CD4-positive, alpha-beta T cell treated with Interferon gamma for 1 hour (primary cell): ENCODE measurements around the gene CLPTM1L.
A peak's percentile ranks its signal among the peaks of the same experiment; 100 is the strongest.

Experiments
- DNase-seq: peaks from one replicate; pipeline ENCODE4 v3.0.0-alpha.2; 2020

Gene CLPTM1L

GRCh38 chr5:1344975-1345838 lies at the start of gene CLPTM1L:
CLPTM1L (minus strand) TSS chr5:1345099; CDS start chr5:1344841, 258 bp downstream.
- DNase-seq, result peak; percentile 87

DNA sequence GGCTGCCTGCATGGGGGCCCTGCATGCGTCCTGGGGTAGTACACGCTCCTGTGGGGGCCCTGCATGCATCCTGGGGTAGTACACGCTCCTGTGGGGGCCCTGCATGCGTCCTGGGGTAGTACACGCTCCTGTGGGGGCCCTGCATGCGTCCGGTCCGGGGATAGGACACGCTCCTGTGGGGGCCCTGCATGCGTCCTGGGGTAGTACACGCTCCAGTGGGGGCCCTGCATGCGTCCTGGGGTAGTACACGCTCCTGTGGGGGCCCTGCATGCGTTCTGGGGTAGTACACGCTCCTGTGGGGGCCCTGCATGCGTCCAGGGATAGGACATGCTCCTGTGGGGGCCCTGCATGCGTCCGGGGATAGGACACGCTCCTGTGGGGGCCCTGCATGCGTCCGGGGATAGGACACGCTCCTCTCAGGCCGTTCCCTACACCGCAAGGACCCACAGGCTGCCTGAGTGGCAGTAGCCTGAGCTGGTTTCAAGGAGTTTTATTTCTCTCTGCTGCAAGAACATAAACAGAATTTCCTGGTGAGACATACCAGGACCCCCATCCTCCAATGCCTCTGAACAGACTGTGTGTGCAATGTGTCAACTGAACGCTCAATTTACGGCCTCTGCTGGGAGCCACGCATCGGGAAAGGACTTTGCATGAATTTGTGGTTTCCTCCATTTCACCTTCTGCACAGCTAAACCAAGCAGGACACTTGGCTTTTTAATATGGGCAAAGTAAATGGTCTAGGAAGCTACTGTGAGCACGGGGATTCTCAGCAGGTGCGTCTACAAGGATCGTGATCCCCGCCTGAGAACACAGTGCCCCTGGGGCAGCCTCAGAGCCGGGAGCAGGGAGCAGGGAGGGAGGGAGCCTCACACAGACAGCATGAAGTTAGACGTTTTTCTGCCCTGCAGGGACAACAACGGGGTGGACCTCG lies 48.9 kb upstream of the CLPTM1L start:
- DNase-seq, result no peak

DNA sequence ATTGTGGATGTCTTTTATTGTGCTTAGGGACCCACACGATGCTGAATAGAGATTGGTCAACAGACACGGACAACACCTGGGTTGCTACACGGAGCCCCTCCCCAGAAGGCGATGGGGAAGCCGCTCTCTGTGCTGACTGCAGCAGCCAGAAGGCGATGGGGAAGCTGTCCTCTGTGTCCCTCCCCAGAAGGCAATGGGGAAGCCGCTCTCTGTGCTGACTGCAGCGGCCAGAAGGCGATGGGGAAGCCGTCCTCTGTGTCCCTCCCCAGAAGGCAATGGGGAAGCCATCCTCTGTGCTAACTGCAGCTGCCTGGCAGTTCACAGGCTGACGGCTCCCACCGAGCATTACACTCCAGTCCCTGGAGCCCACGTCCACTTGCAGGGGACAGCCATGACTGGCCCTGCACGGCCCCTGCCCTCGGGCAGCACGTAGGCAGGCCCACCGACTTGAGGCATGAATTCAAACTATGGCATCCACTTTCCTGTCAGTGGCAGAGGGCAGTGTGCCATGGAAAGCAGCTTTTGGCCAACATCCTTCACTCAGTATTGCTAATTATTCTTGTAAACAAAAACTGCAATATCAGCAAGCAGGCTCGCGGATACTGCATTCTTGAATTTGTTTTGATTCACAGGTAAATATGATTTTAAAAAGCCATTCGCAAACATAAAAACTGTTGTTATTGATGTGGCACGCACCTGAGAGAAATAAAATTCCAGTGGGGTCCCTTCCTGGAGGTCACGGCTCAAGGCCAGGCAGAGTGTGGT lies 48.1 kb upstream of the CLPTM1L start:
- DNase-seq, result peak; percentile 29

- DNase-seq, result no peak
Observed at GRCh38 chr5:1392261-1392660, 47.4 kb upstream of the CLPTM1L start.

DNA sequence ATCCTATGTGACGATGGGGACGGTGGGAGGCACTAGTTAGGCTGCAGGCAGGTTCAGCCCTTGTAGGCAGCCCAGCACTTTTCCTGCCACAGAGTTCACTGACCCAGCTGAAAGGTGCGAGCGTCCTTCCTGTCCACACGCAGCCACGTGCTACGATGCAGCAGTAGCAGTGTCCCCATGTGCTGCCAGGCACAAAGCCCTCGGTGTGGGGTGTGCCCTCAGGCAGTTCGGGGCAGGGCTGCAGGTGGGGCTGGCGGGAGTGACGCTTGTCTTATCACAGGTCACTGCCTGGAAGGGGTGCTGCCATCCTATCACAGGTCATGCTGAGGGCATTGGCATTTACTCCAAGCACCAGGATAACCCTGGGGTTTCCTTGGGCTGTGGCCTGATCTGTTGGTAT lies 46.8 kb upstream of the CLPTM1L start:
- no peak for DNase-seq

- no peak for DNase-seq
Observed at GRCh38 chr5:1390861-1391600, 46.1 kb upstream of the CLPTM1L start.

GRCh38 chr5:1390333-1390732 lies 45.4 kb upstream of the CLPTM1L start:
- DNase-seq, result no peak

GRCh38 chr5:1388383-1388967 lies 43.6 kb upstream of the CLPTM1L start:
- DNase-seq, result no peak

- no peak for DNase-seq
Observed at GRCh38 chr5:1387876-1388275, 43.0 kb upstream of the CLPTM1L start.

- DNase-seq, result no peak
Observed at GRCh38 chr5:1387059-1387755, 42.3 kb upstream of the CLPTM1L start.

- peak; percentile 82 for DNase-seq
Observed at GRCh38 chr5:1386274-1386717, 41.4 kb upstream of the CLPTM1L start.

DNA sequence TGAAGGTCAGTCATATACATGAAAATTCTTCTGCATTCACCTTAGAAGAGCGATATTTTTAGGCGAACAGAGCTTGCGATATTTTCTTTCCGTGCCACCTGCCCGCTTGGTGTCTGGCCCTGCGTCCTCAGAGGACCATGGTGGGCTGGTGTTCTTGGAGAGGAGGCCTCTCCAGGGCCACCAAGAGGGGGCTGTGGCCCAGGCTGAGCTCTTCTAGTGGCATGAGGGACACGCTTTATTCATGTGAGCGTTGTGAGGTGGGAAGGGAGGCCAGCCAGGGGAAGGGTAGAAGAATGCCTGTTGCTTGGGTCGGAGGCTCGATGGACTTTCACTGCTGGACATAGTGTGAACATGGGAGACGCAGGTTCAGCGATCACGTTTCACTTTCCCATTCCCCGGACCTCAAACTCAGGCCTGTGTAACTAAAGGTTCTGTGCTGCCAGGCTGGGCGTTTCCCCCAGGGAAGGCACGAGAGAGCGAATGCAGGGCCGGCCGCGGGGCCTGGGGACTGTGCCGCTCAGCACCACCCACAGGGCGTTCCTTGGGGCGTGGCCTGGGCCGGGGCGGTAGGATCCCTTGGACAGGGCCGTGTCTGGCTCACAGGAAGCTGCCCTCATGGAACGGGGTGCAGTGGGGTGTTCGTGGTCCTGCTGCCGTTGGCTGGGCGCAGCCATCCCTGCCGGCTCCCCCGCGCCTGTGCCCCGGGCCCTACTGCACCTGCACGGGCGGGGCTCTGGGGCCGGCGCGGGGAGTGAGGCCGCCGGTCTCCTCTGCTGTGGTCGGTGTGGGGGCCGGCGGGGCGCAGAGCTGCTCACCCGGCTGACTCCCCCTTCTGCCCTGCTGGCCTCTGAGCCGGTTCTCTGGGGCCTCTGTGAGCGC lies 40.7 kb upstream of the CLPTM1L start:
- DNase-seq, result peak; percentile 83

DNA sequence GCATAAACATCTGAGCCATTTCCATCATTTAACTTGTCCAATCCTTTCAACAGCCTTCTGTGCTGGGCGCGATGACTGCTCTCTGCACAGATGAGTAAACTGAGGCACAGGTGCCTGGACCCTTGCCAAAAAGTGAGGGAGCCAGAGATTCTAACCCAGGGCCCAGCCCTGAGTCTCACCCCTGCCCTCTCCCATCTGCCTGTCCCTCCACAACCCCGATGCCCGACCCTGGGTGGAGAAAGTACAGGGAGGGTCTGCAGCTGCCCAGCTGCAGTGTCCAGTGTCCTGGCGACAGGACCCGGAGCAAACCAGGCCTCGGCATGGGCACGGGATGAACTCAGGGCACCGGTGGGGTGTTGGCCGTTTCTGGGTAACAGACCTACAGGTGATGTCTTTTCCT lies 39.6 kb upstream of the CLPTM1L start:
- no peak for DNase-seq

DNA sequence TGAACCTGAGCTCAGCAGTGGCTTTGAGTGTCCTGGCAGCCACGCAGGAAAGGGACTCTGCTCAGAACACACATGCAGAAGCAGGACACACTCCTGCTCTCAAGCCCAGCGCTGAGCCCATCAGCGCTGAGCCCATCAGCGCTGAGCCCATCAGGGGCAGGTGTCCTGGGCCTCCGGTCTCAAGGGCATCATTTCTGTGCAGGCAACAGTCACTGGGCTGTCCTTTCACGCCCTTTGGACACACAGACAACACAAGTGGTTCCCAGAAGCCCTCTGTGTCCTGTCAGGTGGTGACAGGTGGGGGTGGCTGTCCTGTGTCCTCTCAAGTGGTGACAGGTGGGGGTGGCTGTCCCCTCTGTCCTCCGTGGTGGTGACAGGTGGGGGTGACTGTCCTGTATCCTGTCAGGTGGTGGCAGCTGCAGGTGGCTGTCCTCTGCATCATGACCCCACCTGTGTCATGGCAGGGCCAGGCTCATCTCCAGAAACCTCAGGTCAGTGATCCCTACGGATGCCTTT lies 39.0 kb upstream of the CLPTM1L start:
- DNase-seq, result no peak

- no peak for DNase-seq
Observed at GRCh38 chr5:1383344-1383743, 38.4 kb upstream of the CLPTM1L start.

GRCh38 chr5:1382248-1382700 lies 37.4 kb upstream of the CLPTM1L start:
- no peak for DNase-seq

GRCh38 chr5:1381370-1382247 lies 36.7 kb upstream of the CLPTM1L start:
- DNase-seq, result no peak

DNA sequence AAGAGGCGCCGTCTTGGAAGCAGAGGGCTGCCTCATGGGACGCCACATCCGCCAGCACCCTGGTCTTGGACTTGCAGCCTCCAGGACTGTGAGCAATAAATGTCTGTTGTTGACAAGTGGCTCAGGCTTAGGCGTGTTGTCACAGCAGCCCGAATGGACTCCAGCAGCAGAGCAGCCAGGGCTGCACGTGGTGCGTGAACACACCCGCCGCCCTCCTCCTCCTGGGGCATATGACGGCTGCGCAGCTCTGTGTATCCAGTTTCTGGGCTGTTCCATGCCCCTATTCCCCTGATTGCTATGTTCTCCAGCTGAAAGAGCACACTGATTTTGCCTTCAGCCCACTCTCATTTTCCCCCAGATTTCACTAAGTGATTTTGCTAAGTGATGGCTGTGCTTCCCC lies 36.0 kb upstream of the CLPTM1L start:
- DNase-seq, result no peak
